ENCODE measurements around the gene PLPPR2.

GRCh38 chr19:11390933-11391680 is 35.9 kb downstream of the PLPPR2 start:
- no peak for TF ChIP-seq CTCF (conservative IDR thresholded peaks at IDR 0.05; ENCODE audit: low read depth, low read length)
- no peak for TF ChIP-seq MAFK (IDR thresholded peaks at IDR 0.05; ENCODE audit: low read depth, low read length)
- TF ChIP-seq POLR2A (IDR thresholded peaks at IDR 0.05; ENCODE audit: low read depth, low read length): no peak
- TF ChIP-seq RCOR1 (IDR thresholded peaks at IDR 0.05; ENCODE audit: insufficient replicate concordance, low read length): no peak
- TF ChIP-seq SMC3 (IDR thresholded peaks at IDR 0.05; ENCODE audit: low read depth, low read length): no peak
- no peak for TF ChIP-seq MXI1 (IDR thresholded peaks at IDR 0.05; ENCODE audit: borderline replicate concordance, low read depth, low read length)
- TF ChIP-seq RAD21 (IDR thresholded peaks at IDR 0.05; ENCODE audit: low read length): no peak
- TF ChIP-seq USF2 (IDR thresholded peaks at IDR 0.05; ENCODE audit: low read depth, low read length): no peak
- no peak for TF ChIP-seq CEBPB (IDR thresholded peaks at IDR 0.05; ENCODE audit: low read depth, low read length)
